Hepatocyte (in vitro differentiated cells): Measurements from ENCODE around the gene RORC.

Experiments
- EZH2phosphoT487 ChIP-seq: fragments of 200-600 bp; sonication (generic); IDR thresholded peaks from one replicate; pipeline ENCODE4 v1.6.1; 2018; ENCODE audit warnings: antibody characterized with exemption, mild to moderate bottlenecking, low read depth, moderate library complexity; ENCODE audit not compliant: unreplicated experiment, severe bottlenecking
- TF ChIP-seq, protein P1 (sequence below): fragments of 200-600 bp; sonication (generic); IDR thresholded peaks from 2 replicates; pipeline ENCODE4 v1.5.1; 2016; ENCODE audit warnings: antibody characterized with exemption, mild to moderate bottlenecking; ENCODE audit not compliant: poor library complexity

- TF ChIP-seq, protein P1, sequence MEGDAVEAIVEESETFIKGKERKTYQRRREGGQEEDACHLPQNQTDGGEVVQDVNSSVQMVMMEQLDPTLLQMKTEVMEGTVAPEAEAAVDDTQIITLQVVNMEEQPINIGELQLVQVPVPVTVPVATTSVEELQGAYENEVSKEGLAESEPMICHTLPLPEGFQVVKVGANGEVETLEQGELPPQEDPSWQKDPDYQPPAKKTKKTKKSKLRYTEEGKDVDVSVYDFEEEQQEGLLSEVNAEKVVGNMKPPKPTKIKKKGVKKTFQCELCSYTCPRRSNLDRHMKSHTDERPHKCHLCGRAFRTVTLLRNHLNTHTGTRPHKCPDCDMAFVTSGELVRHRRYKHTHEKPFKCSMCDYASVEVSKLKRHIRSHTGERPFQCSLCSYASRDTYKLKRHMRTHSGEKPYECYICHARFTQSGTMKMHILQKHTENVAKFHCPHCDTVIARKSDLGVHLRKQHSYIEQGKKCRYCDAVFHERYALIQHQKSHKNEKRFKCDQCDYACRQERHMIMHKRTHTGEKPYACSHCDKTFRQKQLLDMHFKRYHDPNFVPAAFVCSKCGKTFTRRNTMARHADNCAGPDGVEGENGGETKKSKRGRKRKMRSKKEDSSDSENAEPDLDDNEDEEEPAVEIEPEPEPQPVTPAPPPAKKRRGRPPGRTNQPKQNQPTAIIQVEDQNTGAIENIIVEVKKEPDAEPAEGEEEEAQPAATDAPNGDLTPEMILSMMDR = no peak
- no peak for TF ChIP-seq EZH2phosphoT487
Measured at GRCh38 chr1:151774256-151774922, 57.2 kb downstream of the RORC start.
